Measurements from ENCODE around the gene XG. TPM values are rescaled to one million over a fixed set of nuclear protein-coding genes. Genes with fewer than 3 reads are reported as not detected.
"Not testable (repeated sequence)": the region's sequence is repeated elsewhere in the genome, so short reads cannot be mapped to it uniquely, and the experiment has no call there.

Gene XG
- total and polyA plus RNA-seq, 4 donors = 0.21 to 0.71 (median 0.39) TPM

DNA sequence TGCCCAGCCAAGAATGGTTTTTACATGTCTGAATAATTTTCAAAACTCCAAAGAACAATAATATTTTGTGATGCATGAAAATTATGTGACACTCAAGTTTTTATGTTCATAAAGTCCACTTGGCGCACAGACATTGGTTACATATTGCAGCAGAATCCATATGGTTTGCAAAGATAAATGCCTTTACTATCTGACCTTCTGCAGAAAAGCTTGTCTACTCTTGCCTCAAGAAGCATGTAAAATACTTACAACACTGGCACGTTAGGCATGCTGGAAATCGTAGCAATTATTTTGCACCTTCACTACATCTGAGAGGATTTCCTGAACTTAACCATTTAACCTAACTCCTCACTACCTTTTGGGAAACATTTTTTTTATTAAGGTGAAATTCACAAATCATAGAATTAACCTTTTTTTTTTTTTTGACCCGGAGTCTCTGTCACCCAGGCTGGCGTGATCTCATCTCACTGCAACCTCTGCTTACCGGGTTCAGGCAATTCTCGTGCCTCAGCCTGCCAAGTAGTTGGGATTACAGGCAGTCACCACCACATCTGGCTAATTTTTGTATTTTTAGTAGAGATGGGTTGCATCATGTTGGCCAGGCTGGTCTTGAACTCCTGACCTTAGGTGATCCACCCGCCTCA is 3.5 kb upstream of the XG start:
- peaks cover 0 to 10% (median 0%) of the 10 kb centered on the region in 3 donors for H3K27me3 ChIP-seq (ENCODE audit: control insufficient read depth in 3 of 3, insufficient read depth in 3 of 3, low read length in 2 of 3)
- no peaks in the 10 kb centered on the region for H3K9me3 ChIP-seq (ENCODE audit: control insufficient read depth in 4 of 4, insufficient read depth in 3 of 4, low read length in 3 of 4)
- H3K4me1 ChIP-seq (ENCODE audit: control insufficient read depth in 5 of 5, insufficient read depth in 5 of 5, low read length in 5 of 5) = peaks cover 0 to 2% (median 0%) of the 10 kb centered on the region in 5 donors
- TF ChIP-seq, protein P1, sequence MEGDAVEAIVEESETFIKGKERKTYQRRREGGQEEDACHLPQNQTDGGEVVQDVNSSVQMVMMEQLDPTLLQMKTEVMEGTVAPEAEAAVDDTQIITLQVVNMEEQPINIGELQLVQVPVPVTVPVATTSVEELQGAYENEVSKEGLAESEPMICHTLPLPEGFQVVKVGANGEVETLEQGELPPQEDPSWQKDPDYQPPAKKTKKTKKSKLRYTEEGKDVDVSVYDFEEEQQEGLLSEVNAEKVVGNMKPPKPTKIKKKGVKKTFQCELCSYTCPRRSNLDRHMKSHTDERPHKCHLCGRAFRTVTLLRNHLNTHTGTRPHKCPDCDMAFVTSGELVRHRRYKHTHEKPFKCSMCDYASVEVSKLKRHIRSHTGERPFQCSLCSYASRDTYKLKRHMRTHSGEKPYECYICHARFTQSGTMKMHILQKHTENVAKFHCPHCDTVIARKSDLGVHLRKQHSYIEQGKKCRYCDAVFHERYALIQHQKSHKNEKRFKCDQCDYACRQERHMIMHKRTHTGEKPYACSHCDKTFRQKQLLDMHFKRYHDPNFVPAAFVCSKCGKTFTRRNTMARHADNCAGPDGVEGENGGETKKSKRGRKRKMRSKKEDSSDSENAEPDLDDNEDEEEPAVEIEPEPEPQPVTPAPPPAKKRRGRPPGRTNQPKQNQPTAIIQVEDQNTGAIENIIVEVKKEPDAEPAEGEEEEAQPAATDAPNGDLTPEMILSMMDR (IDR thresholded peaks at IDR 0.05; ENCODE audit: control extremely low read depth, extremely low read depth) = no peak
- no peak for DNase-seq
- H3K4me3 ChIP-seq = no peak overlapping the region
- H3K27ac ChIP-seq (ENCODE audit: low read depth in 1 of 2, low read length in 1 of 2) = no peak overlapping the region
- WGBS, 2 donors = 83 to 86% methylated on average over 8 of the region's 8 CpGs
- no peak for ATAC-seq (ENCODE audit: insufficient read depth, low FRiP score)
- peaks cover 0 to 4% (median 1%) of the 10 kb centered on the region in 4 donors for H3K36me3 ChIP-seq (ENCODE audit: control insufficient read depth in 4 of 4, insufficient read depth in 4 of 4, low read length in 4 of 4)
- no peak overlapping the region for H3K9ac ChIP-seq (ENCODE audit: insufficient read depth in 1 of 2, low read length in 2 of 2)

DNA sequence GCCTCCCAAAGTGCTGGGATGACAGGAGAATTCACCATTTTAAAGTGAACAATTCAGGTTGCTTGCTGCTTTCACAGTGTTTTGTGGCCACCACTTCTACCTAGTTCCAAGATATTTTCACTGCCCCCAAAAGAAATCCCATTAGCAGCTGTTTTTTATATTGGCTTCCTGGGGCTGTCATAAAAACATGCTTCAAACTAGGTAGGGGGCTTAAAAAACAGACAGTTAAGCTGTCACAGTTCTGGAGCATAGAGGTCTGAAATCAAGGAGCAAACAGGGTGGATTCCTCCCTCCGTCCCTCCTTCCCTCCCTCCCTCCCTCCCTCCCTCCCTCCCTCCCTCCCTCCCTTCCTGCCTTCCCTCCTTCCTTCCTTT is 3.0 kb upstream of the XG start:
- WGBS, 2 donors = 27 to 33% methylated on average over 1 of the region's 1 CpG
- Histone ChIP-seq H3K9ac (ENCODE audit: insufficient read depth in 1 of 2, low read length in 2 of 2) (no peak overlapping the region), H3K9me3 (ENCODE audit: control insufficient read depth in 4 of 4, insufficient read depth in 3 of 4, low read length in 3 of 4) (no peaks in the 10 kb centered on the region), H3K27ac (ENCODE audit: low read depth in 1 of 2, low read length in 1 of 2) (no peak overlapping the region), H3K4me3 (no peak overlapping the region), H3K36me3 (ENCODE audit: control insufficient read depth in 4 of 4, insufficient read depth in 4 of 4, low read length in 4 of 4) (no peaks in the 10 kb centered on the region), H3K4me1 (ENCODE audit: control insufficient read depth in 5 of 5, insufficient read depth in 5 of 5, low read length in 5 of 5) (peaks cover 0 to 2% (median 0%) of the 10 kb centered on the region in 5 donors), H3K27me3 (ENCODE audit: control insufficient read depth in 3 of 3, insufficient read depth in 3 of 3, low read length in 2 of 3) (peaks cover 0 to 10% (median 0%) of the 10 kb centered on the region in 3 donors)
- DNase-seq (no peak), ATAC-seq (ENCODE audit: insufficient read depth, low FRiP score) (no peak)
- TF ChIP-seq, protein P1 (IDR thresholded peaks at IDR 0.05; ENCODE audit: control extremely low read depth, extremely low read depth) = no peak

DNA sequence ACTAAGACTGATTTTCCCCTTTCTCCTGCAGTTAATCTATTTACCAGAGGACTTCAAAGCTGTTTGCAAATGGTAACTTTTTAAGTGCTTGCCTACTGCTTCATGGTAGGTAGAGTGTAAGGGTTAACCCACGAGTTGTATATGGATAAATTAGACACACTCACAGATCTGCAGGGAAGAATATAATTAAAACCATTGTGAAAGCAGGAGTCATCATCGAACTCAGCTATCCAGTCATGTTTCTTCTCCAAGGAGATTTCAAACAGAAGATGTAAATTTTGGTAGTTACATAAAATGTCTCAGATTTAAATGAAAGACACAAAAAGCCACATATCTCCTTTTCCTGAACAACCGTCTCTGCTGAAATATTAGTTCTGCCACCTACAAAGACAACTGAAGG is 549 bp upstream of the XG start:
- H3K4me3 ChIP-seq = no peak overlapping the region
- no peaks in the 10 kb centered on the region for H3K36me3 ChIP-seq (ENCODE audit: control insufficient read depth in 4 of 4, insufficient read depth in 4 of 4, low read length in 4 of 4)
- 46 to 56% methylated on average over 3 of the region's 3 CpGs for WGBS, 2 donors
- no peak overlapping the region for H3K9ac ChIP-seq (ENCODE audit: insufficient read depth in 1 of 2, low read length in 2 of 2)
- ATAC-seq (ENCODE audit: insufficient read depth, low FRiP score) (no peak), DNase-seq (no peak)
- no peaks in the 10 kb centered on the region for H3K9me3 ChIP-seq (ENCODE audit: control insufficient read depth in 4 of 4, insufficient read depth in 3 of 4, low read length in 3 of 4)
- peaks cover 0 to 10% (median 0%) of the 10 kb centered on the region in 3 donors for H3K27me3 ChIP-seq (ENCODE audit: control insufficient read depth in 3 of 3, insufficient read depth in 3 of 3, low read length in 2 of 3)
- peaks cover 0 to 2% (median 0%) of the 10 kb centered on the region in 5 donors for H3K4me1 ChIP-seq (ENCODE audit: control insufficient read depth in 5 of 5, insufficient read depth in 5 of 5, low read length in 5 of 5)
- H3K27ac ChIP-seq (ENCODE audit: low read depth in 1 of 2, low read length in 1 of 2) = no peak overlapping the region
- TF ChIP-seq, protein P1 (IDR thresholded peaks at IDR 0.05; ENCODE audit: control extremely low read depth, extremely low read depth) = no peak

DNA sequence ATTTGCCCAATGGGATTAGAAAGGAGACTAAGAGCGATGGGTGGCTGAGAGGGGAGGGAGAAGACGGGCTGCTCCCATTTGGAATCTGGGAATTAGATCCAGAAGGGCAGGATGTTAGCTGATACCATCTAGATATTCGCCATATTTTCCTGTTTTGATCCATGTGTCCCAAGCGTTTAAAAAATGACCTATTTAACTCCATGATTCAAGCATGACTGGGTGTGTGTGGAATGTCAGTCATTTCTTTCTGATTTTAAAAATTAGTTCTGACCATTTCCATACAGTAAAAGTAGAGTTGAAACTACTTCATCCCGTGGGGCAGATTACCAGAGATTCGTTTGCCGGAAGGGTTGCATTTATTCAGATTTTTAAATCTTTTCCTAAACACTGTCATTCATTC is 601 bp downstream of the XG start:
- H3K4me1 ChIP-seq (ENCODE audit: control insufficient read depth in 5 of 5, insufficient read depth in 5 of 5, low read length in 5 of 5); H3K36me3 ChIP-seq (ENCODE audit: control insufficient read depth in 4 of 4, insufficient read depth in 4 of 4, low read length in 4 of 4); H3K9ac ChIP-seq (ENCODE audit: insufficient read depth in 1 of 2, low read length in 2 of 2); H3K9me3 ChIP-seq (ENCODE audit: control insufficient read depth in 4 of 4, insufficient read depth in 3 of 4, low read length in 3 of 4); H3K27ac ChIP-seq (ENCODE audit: low read depth in 1 of 2, low read length in 1 of 2); H3K27me3 ChIP-seq (ENCODE audit: control insufficient read depth in 3 of 3, insufficient read depth in 3 of 3, low read length in 2 of 3); ATAC-seq (ENCODE audit: insufficient read depth, low FRiP score); DNase-seq; H3K4me3 ChIP-seq: not testable (repeated sequence)
- 71 to 92% methylated on average over 5 to 6 of the region's 7 CpGs for WGBS, 2 donors

DNA sequence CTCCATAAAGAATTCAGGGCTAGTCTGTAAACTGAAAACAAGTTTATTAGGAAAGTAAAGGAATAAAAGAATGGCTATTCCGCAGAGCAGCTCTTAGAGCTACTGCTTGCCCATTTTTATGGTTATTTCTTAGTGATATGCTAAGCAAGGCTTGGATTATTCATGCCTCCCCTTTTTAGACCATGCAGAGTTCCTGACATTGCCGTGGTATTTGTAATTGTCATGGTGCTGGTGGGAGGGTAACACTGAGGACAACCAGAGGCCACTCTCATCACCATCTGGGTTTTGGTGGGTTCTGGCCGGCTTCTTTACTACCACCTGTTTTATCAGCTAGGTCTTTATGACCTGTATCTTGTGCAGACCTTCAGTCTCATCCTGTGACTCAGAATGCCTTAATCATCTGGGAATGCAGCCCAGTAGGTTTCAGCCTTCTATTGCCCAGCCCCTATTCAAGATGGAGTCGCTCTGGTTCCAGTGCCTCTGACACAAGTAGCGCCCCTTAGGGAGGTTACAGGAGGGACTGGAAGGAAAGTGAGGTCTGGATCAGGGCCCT is 3.4 kb downstream of the XG start:
- not testable (repeated sequence) for H3K27ac ChIP-seq (ENCODE audit: low read depth in 1 of 2, low read length in 1 of 2); H3K27me3 ChIP-seq (ENCODE audit: control insufficient read depth in 3 of 3, insufficient read depth in 3 of 3, low read length in 2 of 3); H3K9me3 ChIP-seq (ENCODE audit: control insufficient read depth in 4 of 4, insufficient read depth in 3 of 4, low read length in 3 of 4); DNase-seq; H3K4me3 ChIP-seq; H3K9ac ChIP-seq (ENCODE audit: insufficient read depth in 1 of 2, low read length in 2 of 2); H3K36me3 ChIP-seq (ENCODE audit: control insufficient read depth in 4 of 4, insufficient read depth in 4 of 4, low read length in 4 of 4); H3K4me1 ChIP-seq (ENCODE audit: control insufficient read depth in 5 of 5, insufficient read depth in 5 of 5, low read length in 5 of 5); ATAC-seq (ENCODE audit: insufficient read depth, low FRiP score)
- WGBS, 2 donors = 82 to 92% methylated on average over 5 of the region's 5 CpGs

Measured in lung (tissue), 12 donors.